NCI-H2107 (cell line): Measurements from ENCODE around the gene P2RY4.
"Not testable (repeated sequence)": the region's sequence is repeated elsewhere in the genome, so short reads cannot be mapped to it uniquely, and the experiment has no call there.

Experiments used
- DNase-seq: peaks from one replicate; lab custom pipeline; 2025; lab: John Stamatoyannopoulos, UW

Gene P2RY4

DNA sequence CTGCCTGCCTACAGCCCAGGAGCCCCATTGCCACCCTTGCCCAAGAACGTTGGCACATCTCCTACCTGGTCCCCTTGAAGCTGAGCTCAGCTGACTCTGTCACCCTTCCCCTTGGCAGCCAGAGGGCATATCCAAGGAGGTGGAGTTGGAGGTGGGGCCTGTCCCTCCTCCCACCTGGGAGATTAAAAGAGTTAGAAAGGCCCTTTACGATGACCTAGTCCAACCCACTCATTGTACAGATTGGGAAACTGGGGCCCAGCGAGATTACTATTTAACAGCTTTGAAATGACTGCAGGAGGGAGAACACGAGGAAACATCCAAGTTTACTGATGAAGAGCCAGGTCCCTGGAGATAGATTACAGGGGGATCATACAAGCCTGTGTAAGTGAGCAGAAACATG, at the start of gene P2RY4:
Gene P2RY4, minus strand, starts transcription at position 101 of the 400 bp plus-strand sequence. CDS start 580 bp downstream, outside the sequence.
- no peak for DNase-seq

DNA sequence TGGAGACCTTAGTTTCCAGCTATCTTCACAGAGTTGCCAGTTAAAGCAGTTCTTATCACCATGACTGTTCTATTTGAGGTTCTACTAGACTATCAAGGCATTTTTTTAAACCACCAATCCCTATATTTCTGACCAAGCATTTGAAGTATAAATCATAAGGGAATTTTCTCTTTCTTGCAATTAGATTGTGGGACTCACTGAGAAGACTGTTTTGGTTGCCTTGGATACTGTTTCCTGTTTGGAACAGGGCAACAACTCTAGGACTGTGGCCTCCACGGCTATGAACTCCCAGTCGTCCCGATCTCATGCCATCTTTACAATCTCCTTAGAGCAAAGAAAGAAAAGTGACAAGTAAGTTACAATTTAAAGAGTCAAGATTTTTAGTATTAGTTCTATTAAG, 41.7 kb upstream of the P2RY4 start:
- no peak for DNase-seq

DNA sequence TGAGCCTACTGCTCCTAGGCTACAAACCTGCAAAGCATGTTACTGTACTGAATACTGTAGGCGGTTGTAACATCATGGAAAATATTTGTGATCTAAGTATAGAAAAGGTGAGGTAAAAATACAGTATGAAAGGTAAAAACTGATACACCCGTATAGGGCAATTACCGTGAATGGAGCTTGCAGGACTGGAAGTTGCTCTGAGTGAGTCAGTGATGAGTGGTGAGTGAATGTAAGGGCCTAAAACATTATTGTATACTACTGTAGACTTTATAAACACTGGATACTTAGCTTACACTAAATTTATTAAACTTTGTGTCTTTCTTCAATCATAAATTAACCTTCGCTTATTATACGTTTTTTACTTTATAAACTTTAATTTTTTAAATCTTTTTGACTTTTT, 33.6 kb upstream of the P2RY4 start:
- DNase-seq, result no peak

DNA sequence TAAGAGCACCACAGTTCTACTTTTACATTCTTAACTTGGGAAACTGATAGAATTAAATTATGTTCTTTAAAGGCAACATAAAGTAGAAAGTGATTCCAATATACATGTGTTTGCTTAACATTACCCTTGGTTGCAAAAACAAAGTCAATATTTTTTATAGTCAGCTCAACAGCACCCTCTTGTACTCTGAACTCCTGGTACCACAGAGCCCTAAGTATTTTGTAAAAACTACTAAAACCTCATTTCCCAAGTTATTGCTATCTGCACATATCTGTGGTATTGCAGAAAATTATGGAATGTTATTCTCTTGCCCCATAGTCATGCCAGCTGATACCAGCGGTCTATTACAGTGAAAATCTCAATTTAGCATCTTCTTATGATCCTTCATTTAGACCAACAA, 32.8 kb upstream of the P2RY4 start:
- DNase-seq, result no peak

DNA sequence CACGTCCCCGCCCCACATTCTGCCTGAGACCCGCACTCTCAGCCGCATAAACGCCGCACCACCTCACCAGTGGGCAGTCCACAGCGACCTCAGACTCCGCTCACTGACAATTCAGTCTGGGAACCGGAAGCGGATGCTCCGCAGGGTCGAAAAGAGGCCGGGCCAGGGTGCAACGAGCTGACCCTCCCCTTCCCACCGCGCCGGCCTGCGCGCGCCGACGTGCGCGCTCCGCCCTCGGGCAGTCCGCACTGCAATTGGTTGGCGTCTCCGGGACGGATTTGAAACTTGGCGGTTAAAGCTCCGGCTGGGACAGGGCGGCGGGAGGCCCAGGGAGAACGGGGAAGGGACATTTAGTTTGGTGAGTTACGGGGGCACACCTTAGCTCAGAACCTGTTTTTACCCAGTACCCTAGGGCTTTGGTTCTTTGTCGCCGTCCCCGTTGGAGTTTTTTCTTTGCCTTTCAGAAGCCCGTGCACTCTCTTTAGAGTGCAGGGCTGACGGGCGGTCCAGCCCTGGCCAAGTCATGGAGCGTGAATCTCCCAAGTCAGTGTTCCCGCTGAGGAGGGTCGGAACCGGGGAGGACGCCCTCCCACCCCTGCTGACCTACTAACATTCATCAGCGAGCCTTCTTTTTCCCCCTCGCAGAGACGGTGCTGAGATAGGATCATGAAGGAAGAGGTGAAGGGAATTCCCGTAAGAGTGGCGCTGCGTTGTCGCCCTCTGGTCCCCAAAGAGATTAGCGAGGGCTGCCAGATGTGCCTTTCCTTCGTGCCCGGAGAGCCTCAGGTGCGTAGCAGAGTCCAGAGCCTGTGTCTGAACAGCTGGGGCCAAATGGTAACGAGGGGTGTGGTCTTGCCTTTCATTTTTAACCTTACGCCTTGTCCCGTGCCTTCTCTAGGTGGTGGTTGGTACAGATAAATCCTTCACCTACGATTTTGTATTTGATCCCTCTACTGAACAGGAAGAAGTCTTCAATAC, 30.1 kb upstream of the P2RY4 start, which contains the start of the genes KIF4A and PDZD11:
Gene KIF4A, plus strand, starts transcription at position 312 of the 978 bp plus-strand sequence. Its CDS starts 355 bp downstream, at position 667.
Gene PDZD11, minus strand, starts transcription at position 135 of the 978 bp plus-strand sequence. CDS start 586 bp downstream, outside the sequence.
- DNase-seq, result peak; percentile 64

DNA sequence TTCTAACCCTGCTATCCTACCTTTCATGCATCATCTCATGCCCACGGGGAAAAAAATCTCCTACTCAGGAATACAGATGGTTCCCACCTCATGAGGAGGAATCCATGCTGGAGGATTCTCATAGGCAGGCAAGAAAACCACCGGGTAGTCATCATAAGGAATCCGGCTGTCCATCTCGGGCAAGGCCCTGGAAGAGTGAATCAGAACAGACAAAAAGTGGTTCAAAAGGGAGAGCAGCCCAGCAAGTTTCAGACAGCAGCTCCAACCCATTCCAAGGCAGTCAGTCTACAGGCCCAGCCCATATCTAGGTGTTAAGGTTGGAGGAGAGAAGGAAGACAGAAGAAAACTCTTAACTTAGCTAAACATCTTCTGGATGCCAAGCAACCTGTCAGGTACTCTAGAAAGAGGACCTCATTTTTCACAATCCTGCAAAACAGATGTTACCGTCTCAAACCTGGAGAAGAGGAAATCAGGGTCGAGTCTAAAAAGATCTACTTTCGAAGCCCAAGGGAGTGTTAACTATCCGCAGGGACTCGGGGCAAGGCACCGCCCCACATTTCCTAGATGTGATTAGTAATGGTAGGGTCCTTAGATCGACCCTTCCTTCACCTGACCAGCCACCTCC, 29.3 kb upstream of the P2RY4 start:
- DNase-seq, result no peak

DNA sequence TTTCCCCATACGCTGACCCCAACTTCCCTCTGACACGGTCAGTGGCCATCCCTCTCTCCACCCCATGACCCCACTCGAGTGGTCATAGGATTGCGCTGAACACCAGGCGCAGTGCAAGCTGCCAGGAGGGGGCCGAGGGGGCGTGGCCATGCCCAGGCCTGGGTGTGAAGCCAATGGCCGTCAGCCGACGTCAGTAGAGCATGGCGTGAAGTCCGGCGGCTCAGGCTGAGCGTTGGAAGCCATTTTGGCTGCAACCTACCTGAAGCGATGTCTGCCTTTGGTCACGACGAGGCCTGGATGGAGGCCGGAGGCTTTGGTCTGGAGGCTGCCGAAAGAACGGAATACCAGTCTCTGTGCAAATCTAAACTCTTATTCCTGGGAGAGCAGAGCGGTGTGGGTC, 21.9 kb upstream of the P2RY4 start, which contains the start of gene RAB41:
Gene RAB41, plus strand, starts transcription at position 222 of the 400 bp plus-strand sequence. Its CDS starts 46 bp downstream, at position 268.
- DNase-seq, result no peak

DNA sequence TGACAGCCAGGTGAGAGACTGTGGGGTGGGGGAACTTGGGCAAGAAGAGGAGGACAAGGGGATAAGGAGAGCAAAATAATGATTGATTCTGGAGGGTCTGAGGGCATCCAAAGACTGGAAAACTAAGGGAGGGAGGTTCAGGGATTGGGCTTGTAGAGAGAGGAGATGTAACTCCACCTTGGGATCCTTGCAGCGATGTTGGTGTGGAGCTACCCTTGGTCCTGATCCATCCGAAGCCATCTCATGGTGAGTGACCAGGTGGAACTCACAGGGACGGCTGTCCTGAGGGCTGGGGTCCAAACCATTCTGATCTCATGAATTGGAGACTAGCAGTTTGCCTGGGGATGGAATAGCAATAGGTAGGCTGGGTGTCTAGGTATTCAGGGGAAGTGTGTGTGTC, 20.6 kb upstream of the P2RY4 start:
- no peak for DNase-seq

DNA sequence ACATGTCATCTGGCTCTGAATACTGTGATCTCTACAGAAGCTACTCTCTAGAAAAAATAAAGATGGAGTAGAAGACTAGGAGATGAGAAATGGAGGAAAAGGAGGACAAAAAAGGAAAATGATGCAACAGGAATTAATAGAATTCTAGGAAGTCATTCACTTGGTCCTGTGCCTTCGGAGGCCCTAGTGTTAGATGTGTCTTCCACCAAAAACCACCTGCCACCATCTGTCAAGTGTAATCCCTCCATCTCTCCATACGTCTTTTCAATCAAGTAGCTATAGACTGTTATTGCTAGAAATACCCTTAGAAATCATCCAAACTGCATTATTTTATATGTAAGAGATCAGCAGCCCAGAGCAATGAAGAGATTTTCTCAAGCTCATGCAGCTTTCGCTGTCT, 19.1 kb upstream of the P2RY4 start:
- no peak for DNase-seq

DNA sequence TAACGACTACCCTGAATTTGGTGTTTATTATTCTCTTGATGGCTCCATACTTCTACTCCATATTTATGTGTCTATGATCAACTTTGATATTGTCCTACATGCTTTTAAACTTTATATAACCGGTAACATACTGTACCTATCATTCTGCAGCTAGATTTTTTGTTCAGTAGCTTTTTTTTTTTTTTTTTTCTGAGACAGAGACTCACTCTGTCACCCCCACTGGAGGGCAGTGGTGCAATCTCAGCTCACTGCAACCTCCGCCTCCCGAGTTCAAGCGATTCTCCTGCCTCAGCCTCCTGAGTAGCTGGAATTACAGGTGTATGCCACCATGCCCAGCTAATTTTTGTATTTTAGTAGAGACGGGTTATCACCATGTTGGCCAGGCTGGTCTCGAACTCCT, 14.0 kb upstream of the P2RY4 start:
- DNase-seq, result not testable (repeated sequence)

DNA sequence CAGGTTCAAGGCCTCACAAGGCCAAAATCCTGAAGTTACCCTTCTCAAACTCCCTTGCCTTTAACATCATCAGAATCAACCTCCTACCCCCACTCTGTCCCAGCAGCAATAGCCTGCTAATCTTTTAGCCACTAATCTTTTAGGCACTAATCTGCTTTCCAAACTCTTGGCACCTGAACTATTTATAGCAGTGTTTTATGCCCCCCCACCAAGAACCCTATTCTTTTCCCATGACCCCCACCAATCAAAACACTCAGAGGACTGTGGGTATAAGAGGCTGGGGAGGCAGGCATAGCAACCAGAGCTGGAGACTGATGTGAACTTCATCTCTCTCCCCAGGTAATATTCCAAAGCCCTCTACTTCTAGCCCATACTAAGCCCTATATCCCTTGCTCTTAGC, 8.0 kb upstream of the P2RY4 start, which contains the start of gene ARR3:
Gene ARR3, plus strand, starts transcription at position 301 of the 400 bp plus-strand sequence. CDS start 1,052 bp downstream, outside the sequence.
- no peak for DNase-seq

DNA sequence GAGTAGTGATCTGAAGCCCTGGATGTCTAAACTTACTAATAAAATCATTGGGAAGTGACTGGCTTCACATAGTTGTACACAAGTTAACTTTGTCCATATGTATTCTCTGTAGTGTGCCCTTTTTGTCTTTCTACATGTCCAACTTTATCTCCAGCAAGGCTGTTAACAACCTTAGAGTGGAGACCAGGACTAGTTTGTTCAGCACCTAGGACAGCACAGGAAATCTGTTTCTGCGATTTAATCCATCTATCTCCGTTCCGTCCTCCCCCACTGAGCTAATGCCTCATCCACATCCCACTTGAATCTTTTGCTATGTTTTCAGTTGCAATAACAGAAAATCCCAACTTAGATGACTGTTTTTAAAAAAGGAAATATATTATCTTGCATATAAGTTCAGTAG, 4.8 kb upstream of the P2RY4 start:
- no peak for DNase-seq

DNA sequence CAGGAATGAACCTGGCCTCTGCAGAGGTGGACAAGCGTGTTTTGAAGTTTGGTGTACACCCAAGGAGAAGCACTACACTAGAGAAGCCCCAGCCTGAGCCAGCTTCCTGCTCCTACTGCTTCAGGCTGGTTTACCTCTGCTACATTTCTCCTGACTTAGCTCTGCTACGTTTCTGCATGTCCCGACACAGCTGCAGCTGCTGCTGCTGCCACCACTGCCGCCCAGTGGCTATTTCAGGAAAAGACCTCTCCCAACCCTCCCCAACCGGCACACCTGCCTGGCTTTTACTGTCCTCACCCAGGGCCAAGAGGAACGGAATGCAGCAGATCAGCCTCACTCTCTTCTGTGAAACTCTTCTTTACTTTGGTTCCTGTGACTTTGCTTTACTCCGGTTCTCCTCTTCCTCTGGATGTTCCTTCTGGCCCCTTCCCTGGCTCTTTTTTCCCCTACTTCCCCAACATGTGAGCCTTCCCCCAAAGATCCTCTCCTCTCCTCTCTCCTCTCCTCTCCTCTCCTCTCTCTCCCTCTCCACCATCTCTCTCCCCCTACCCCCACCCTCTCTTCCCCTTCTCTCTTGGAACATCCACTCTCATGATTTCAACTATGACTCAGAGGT, 3.1 kb upstream of the P2RY4 start:
- peak; percentile 10 for DNase-seq

DNA sequence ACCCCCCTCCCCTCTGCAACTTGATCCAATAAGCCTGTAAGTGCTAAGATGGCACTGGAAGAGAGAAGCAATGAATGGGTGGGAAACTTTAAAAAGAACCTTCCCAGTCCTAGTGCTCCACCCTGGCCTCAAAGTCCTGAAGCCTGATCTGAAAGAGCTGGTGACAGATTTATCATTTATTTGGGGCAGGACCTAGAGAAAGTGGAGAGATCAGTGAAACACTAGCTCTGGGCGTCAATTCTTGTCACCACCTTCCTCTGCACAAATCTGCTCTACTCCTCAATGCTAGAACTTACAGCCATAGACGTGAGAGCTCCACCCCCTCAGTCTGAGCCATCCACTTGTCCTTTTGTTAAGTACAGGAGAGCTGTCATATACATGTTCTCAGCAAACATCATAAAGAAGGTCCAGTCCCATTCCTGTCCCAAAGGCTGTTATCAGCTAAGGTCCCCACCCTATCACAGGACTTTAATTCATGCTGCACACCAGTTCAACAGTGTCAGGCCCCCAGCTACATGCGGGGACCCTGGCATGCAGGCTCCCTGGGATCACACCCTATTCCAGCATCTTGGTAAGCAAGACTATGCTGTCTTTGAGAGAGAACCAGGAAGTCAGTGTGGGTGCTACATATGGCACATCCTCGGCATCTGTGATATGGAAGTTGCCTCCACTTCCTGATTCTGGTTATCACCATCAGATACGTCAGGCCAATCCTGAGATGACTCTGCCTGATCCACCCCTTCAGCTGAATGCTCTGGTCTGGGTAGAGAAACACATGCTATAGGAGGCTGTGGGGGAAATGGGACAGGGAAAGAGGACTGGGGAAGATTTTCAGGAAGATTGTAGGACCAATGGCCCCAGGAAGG, 2.3 kb downstream of the P2RY4 start:
- DNase-seq, result no peak

DNA sequence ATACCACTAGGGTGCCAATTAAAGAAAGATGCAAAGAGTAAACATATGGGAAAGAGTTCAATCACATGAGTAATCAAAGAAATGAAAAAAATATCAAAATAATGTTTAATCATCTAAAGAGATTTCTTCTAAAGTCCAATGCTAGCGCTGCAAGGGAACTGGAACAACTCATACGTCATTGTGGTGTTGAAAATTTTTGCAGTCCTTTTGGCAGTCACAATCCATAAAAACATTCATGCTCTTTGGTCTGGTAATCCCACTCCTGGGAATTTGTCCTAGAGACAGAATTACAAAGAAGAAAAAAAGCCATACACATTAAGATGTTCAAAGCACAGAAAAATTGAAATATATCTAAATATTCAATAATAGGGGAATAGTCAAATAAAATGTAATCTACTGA, 4.6 kb downstream of the P2RY4 start:
- DNase-seq, result no peak

DNA sequence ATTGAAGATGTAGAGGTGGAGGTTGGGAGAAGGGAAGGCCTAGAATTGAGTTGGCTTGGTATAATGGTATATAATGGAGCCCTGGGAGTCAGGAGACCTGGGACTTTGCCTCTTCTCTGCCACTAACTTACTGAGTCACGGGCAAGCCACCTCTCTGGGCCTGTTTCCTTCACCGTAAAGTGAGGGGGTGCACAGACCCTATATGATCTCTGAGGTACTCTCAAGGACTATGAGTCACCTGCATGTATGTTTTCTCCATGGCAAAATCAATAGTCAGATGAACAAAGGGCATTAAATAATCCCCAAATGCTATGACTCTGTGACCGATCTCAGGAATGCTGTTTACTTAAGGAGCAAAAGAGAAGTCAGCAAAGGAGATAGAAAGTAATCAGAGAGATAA, 5.1 kb downstream of the P2RY4 start:
- DNase-seq, result no peak

DNA sequence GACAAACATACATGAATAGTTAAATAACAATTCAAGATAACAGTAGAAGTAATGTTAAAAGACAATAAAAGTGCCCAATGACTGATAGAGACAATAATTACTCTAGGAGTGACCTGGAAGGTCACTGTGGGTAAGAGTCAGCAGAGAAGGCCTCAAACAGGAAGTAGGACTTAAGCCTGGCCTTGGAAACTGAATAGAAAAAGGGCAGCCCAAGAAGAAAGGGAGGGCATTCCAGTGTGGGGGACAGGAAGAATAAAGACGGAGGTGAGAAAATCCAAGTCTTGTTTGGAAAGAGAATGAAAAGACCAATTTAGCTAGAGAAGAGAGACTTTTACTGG, 6.0 kb downstream of the P2RY4 start:
- no peak for DNase-seq

DNA sequence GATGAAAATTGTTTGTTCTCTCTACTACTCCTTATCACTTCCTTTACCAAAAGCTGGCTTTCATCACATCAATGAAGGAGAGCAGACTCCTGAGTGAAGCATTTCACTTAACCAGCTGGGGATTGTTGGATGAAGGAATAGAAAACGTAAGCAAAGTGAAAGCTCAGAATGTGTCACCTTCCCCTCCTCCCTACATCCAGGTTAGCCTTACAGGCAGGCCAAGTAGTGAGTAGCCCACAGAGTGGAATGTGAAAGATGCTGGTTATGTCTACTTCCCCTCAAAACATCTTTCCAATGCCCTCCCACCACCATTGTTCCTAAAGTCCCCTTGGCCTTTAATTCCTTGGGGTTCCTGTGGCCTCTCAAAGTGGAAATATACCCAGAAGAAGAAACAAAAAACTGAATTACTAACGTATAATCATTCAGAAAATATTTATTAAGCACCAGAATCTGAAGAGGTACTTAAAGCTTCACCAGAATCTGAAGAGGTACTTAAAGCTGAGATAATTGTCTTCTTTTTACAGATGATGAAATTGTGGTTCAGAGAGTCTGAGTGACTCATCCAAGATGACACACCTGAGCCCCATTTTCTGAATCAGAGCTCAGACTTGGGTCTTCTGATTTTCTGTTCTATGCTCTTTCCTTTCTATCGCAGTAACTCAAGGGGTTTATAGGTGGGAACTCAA, 6.5 kb downstream of the P2RY4 start:
- no peak for DNase-seq

DNA sequence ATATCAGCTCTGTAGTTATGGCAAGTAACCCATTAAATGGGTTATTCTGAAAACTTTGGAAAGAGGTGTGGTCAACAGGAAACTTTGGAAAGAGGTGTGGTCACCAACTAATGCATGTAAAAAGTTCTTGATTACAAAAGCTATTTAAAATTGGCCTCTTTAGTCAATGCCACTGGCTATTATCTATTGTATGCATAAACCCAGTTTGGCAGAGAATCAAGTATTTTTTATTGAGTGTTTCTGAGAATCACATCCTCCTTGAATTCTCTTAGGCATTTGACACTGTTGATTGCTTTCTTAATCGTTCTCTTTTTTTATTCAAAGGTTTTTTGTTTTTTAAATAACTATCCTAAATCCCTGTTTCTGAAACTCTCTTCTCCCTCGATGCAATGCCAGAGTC, 7.5 kb downstream of the P2RY4 start:
- DNase-seq, result no peak

DNA sequence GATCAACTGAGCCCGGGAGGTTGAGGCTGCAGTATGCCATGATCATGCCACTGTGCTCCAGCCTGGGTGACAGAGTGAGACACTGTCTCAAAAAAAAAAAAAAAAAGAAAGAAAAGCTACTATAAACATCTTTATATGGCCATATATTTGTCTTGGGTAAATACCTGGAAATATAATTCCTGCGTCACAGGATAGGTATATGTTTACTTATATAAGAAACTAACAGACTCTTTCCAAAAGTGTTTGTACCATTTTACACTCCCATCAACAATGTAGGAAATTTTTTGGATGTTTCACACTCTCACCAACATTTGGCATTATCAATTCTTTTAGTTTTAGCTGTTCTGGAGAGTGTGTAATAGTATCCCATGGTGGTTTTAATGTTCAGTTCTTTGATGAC, 12.8 kb downstream of the P2RY4 start:
- no peak for DNase-seq

DNA sequence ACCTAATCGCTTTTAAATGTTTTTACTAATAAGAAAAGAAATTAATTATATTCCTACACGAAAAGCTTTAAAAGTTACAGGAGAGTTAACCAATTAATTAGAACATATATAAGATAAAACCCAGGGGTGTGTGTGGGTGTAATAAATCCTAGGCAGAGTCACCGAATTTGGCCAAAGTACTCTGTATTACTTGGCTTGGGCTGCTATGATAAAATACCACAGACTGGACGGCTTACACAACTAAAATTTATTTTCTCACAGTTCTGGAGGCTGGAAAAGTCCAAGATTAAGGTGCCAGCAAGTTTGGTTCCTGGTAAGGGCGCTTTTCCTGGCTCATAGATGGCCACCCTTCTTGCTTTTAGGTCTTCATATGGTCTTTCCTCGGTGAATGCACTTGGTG, 15.1 kb downstream of the P2RY4 start:
- DNase-seq, result no peak
